Duodenal mucosa (tissue), 2 donors: ENCODE data around the gene LCE1E.

Experiments
- H3K27ac ChIP-seq: one replicate; pipeline ENCODE4 v1.7.0; 2013; ENCODE audit warnings: low read depth, low read length
- H3K27me3 ChIP-seq, 2 donors: one replicate each; pipeline ENCODE4 v1.7.0; 2013; ENCODE audit warnings: low read length in 2 of 2, control low read depth in 1 of 2; ENCODE audit not compliant: insufficient read depth in 2 of 2, control insufficient read depth in 1 of 2
- H3K36me3 ChIP-seq, 2 donors: one replicate each; pipeline ENCODE4 v1.7.0; 2013; ENCODE audit warnings: low read length in 2 of 2, control low read depth in 1 of 2; ENCODE audit not compliant: insufficient read depth in 2 of 2, control insufficient read depth in 1 of 2
- H3K4me1 ChIP-seq, 2 donors: one replicate each; pipeline ENCODE4 v1.7.0; 2013; ENCODE audit warnings: low read length in 2 of 2, control low read depth in 1 of 2; ENCODE audit not compliant: insufficient read depth in 2 of 2, control insufficient read depth in 1 of 2
- H3K4me3 ChIP-seq, 2 donors: one replicate each; pipeline ENCODE4 v1.7.0; 2013; ENCODE audit warnings: low read length in 2 of 2, low read depth in 1 of 2
- H3K9ac ChIP-seq, 2 donors: one replicate each; pipeline ENCODE4 v1.7.0; 2013; ENCODE audit warnings: low read length in 2 of 2, low read depth in 1 of 2
- H3K9me3 ChIP-seq, 2 donors: one replicate each; pipeline ENCODE4 v1.7.0; 2013; ENCODE audit warnings: low read length in 2 of 2, control low read depth in 1 of 2; ENCODE audit not compliant: control insufficient read depth in 1 of 2

Gene LCE1E

DNA sequence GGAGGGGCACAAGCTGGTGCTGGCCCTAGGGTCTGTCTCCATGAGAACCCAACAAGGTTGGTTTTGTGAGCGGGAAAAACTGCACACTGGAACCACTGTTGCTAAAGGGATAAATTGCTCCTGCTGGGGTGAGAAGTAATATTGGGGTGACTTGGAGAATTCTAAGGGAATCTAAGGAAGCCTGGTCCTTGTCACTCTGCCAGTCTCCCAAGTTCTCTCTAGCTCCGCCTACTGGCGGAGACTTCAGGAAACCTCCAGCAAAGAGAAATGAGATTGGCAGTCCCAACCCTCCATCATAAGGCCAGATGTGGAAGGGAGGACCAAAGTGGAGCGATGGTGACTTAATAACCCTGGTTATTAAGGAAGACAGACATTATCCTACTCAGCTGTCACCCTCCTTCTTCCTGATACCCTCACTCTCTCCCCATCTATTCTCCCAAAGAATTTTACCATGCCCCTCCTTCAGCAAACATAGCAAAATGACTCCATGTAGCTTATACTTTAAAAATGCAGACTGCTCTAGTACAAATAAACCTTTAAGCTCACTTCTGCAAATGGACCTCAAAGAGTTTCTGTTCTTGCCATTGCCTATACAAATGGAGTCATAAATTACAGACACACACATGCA lies 8.4 kb upstream of the LCE1E start:
- H3K27ac ChIP-seq, result no peak overlapping the region
- no peaks in the 10 kb centered on the region for H3K9me3 ChIP-seq
- no peaks in the 10 kb centered on the region for H3K36me3 ChIP-seq
- no peak overlapping the region for H3K9ac ChIP-seq
- no peaks in the 10 kb centered on the region for H3K4me1 ChIP-seq
- H3K27me3 ChIP-seq, result no peaks in the 10 kb centered on the region
- no peak overlapping the region for H3K4me3 ChIP-seq

GRCh38 chr1:152783095-152783494 lies 3.0 kb upstream of the LCE1E start:
- Histone ChIP-seq H3K4me1 (no peaks in the 10 kb centered on the region), H3K27me3 (no peaks in the 10 kb centered on the region), H3K9me3 (no peaks in the 10 kb centered on the region), H3K9ac (no peak overlapping the region), H3K36me3 (no peaks in the 10 kb centered on the region), H3K27ac (no peak overlapping the region), H3K4me3 (no peak overlapping the region)

DNA sequence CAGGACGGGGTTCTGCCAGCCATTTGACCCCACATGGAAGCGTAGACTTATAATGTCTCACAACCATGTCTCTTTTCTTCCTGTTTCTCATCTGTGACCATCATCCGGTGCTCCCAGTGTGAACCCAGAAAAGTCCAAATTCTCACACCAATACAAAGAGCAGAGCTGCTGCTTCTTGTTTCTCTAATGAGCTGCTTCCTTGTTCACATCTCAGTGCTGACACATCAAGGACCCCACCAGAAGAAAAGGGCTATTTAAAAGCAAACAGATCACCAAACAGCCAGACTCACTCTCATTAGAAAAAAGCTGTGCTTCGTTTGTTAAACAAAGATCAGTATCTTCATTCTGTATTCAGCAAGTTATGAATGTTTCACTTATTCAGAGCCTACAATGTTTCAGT lies 9.6 kb downstream of the LCE1E start:
- H3K4me3 ChIP-seq, result no peak overlapping the region
- no peaks in the 10 kb centered on the region for H3K4me1 ChIP-seq

GRCh38 chr1:152796421-152796820 lies 10.4 kb downstream of the LCE1E start, which contains the start of gene LCE1D:
Gene LCE1D, plus strand, starts transcription at chr1:152796721. Its CDS starts 1,074 bp downstream, at chr1:152797795.
- Histone ChIP-seq H3K36me3 (no peaks in the 10 kb centered on the region), H3K9ac (no peak within 1 kb of the TSS), H3K27me3 (no peaks in the 10 kb centered on the region), H3K27ac (no peak within 1 kb of the TSS), H3K4me1 (no peaks in the 10 kb centered on the region), H3K4me3 (no peak within 1 kb of the TSS), H3K9me3 (no peaks in the 10 kb centered on the region)

More for the DNA sequence above, 9.6 kb downstream of the LCE1E start:
- no peak overlapping the region for H3K27ac ChIP-seq
- H3K36me3 ChIP-seq, result no peaks in the 10 kb centered on the region
- H3K9me3 ChIP-seq, result no peaks in the 10 kb centered on the region
- H3K27me3 ChIP-seq, result no peaks in the 10 kb centered on the region
- no peak overlapping the region for H3K9ac ChIP-seq

DNA sequence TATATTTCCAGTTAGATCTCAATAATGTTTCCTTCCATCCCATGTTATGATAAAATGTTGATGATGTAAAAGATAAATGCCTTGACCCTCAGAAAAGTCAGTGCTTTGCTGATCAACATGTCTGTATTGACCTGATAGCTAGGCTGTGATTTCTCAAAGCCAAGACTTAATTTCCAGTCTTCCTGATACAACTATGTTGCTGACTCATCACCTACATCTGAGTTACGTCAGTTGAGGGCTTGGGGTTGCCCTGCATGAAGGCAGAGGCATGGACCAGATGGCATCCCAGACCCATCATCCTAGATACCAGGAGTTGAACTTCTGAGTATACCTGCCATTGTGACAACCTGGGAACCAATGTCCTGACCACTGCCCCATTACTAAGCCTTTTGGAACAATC lies 15.3 kb downstream of the LCE1E start:
- Histone ChIP-seq H3K36me3 (no peaks in the 10 kb centered on the region), H3K27me3 (no peaks in the 10 kb centered on the region), H3K9me3 (no peaks in the 10 kb centered on the region), H3K4me1 (no peaks in the 10 kb centered on the region), H3K9ac (no peak overlapping the region), H3K27ac (no peak overlapping the region), H3K4me3 (no peak overlapping the region)

- Histone ChIP-seq H3K27ac (no peak within 1 kb of the TSS), H3K27me3 (no peaks in the 10 kb centered on the region), H3K36me3 (no peaks in the 10 kb centered on the region), H3K4me1 (no peaks in the 10 kb centered on the region), H3K4me3 (no peak within 1 kb of the TSS), H3K9me3 (no peaks in the 10 kb centered on the region), H3K9ac (no peak within 1 kb of the TSS)
Observed at GRCh38 chr1:152806576-152806975, 20.5 kb downstream of the LCE1E start, which contains the start of gene LCE1C. Gene LCE1C, minus strand, starts transcription at chr1:152806651. Its CDS starts 1,173 bp downstream, at chr1:152805478.

GRCh38 chr1:152811050-152811449 lies 25.0 kb downstream of the LCE1E start:
- no peaks in the 10 kb centered on the region for H3K9me3 ChIP-seq
- no peaks in the 10 kb centered on the region for H3K4me1 ChIP-seq
- H3K4me3 ChIP-seq, result no peak overlapping the region
- no peak overlapping the region for H3K27ac ChIP-seq
- no peaks in the 10 kb centered on the region for H3K27me3 ChIP-seq
- H3K36me3 ChIP-seq, result no peaks in the 10 kb centered on the region
- H3K9ac ChIP-seq, result no peak overlapping the region

- H3K27ac ChIP-seq, result no peak within 1 kb of the TSS
Observed at GRCh38 chr1:152811671-152812070, 25.6 kb downstream of the LCE1E start, which contains the start of gene LCE1B. Gene LCE1B, plus strand, starts transcription at chr1:152811971. Its CDS starts 476 bp downstream, at chr1:152812447.

DNA sequence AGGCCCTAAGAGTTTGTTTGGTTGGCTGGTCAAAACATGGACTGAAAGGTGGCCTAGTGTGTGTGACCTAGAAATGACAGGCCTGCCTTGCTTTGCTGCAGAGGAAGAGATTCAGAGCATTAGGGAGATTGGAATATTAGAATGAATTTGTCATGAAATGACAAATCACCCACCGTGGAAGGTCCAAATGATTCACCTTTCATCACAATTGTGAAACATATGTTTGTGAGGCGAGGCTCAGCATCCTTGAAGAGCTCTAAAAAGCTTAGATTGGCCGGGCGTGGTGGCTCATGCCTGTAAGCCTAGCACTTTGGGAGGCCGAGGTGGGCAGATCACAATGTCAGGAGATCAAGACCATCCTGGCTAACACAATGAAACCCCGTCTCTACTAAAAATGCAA lies 31.3 kb downstream of the LCE1E start:
- H3K36me3 ChIP-seq, result no peaks in the 10 kb centered on the region
- no peak overlapping the region for H3K4me3 ChIP-seq
- no peak overlapping the region for H3K9ac ChIP-seq
- H3K27ac ChIP-seq, result no peak overlapping the region
- H3K4me1 ChIP-seq, result no peaks in the 10 kb centered on the region
- H3K27me3 ChIP-seq, result no peaks in the 10 kb centered on the region
- no peaks in the 10 kb centered on the region for H3K9me3 ChIP-seq

More at GRCh38 chr1:152811671-152812070, 25.6 kb downstream of the LCE1E start, which contains the start of gene LCE1B:
- Histone ChIP-seq H3K4me1 (no peaks in the 10 kb centered on the region), H3K9me3 (no peaks in the 10 kb centered on the region), H3K9ac (no peak within 1 kb of the TSS), H3K4me3 (no peak within 1 kb of the TSS), H3K36me3 (no peaks in the 10 kb centered on the region), H3K27me3 (no peaks in the 10 kb centered on the region)

DNA sequence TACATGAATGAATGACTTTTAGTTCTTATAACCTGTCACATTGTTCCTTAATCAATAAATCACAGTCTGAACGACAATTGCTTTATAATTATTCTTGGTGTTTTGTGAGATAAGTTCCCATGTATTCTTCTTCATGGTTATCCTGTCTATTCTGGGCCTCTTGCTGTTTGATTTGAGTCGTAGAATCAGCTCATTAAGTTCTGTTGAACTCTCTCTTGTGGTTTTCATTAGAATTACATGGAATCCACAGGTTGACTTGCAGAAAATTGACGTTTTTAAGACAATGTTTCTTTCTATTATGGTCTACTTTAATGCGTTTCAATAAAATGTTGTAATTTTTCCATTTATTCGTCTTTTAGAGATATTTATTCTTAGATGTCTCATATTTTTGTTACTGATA lies 37.2 kb downstream of the LCE1E start:
- H3K27me3 ChIP-seq, result no peaks in the 10 kb centered on the region
- H3K4me1 ChIP-seq, result no peaks in the 10 kb centered on the region
- H3K9ac ChIP-seq, result no peak overlapping the region
- no peak overlapping the region for H3K4me3 ChIP-seq
- no peaks in the 10 kb centered on the region for H3K9me3 ChIP-seq
- no peaks in the 10 kb centered on the region for H3K36me3 ChIP-seq
- no peak overlapping the region for H3K27ac ChIP-seq
